Suprapubic skin (tissue), 4 donors: Measurements from ENCODE around the gene ENG. TPM values are rescaled to one million over a fixed set of nuclear protein-coding genes. Genes with fewer than 3 reads are reported as not detected.

ENCODE experiments used
- DNase-seq, 2 donors: peaks; one replicate each; pipeline ENCODE4 v3.0.0-alpha.2; 2019; ENCODE audit warnings: low spot score in 2 of 2
- H3K27ac ChIP-seq: fragments of 200-600 bp; sonication (generic); one replicate; pipeline ENCODE4 v1.5.1; 2019
- H3K27me3 ChIP-seq: fragments of 200-600 bp; sonication (generic); one replicate; pipeline ENCODE4 v1.5.1; 2019
- H3K36me3 ChIP-seq: fragments of 200-600 bp; sonication (generic); one replicate; pipeline ENCODE4 v1.5.1; 2019
- H3K4me1 ChIP-seq: fragments of 200-600 bp; sonication (generic); one replicate; pipeline ENCODE4 v1.5.1; 2019
- H3K4me3 ChIP-seq: fragments of 200-600 bp; sonication (generic); one replicate; pipeline ENCODE4 v1.5.1; 2019; ENCODE audit warnings: mild to moderate bottlenecking
- H3K9me3 ChIP-seq: fragments of 200-600 bp; sonication (generic); one replicate; pipeline ENCODE4 v1.5.1; 2019
- CTCF ChIP-seq, 2 donors: fragments of 200-600 bp in 1 of 2; fragments of 450-650 bp in 1 of 2; sonication (generic) in 1 of 2; IDR thresholded peaks; one replicate each; pipeline ENCODE4 v1.5.1; 2016 to 2019; ENCODE audit warnings: antibody characterized with exemption in 2 of 2, mild to moderate bottlenecking in 1 of 2, moderate library complexity in 1 of 2
- EP300 ChIP-seq: sonication (generic); formaldehyde crosslinking; IDR thresholded peaks from one replicate; pipeline ENCODE4 v1.6.1; 2017; ENCODE audit warnings: antibody characterized with exemption
- POLR2A ChIP-seq, 2 donors: fragments of 450-650 bp; IDR thresholded peaks; one replicate each; pipeline ENCODE4 v1.6.1; 2017; ENCODE audit warnings: antibody characterized with exemption in 2 of 2, mild to moderate bottlenecking in 2 of 2, moderate library complexity in 2 of 2
- POLR2AphosphoS5 ChIP-seq, 3 donors: sonication (generic); formaldehyde crosslinking; IDR thresholded peaks; one replicate each; pipeline ENCODE4 v1.6.1; 2017; ENCODE audit warnings: antibody characterized with exemption in 3 of 3
- WGBS: methylation state at CpG from one replicate; pipeline ENCODE4 v1.1.5; 2018; 5-methylcytosine and 5-hydroxymethylcytosine counted together
- total RNA-seq, 4 donors: library from RNA; depleted of rRNA; stranded (reverse); fragments of >200 nt; gene quantifications; one replicate each; pipeline ENCODE4 v1.1.0, GENCODE V29; 2016

ENG gene
- total RNA-seq, 4 donors from 2014 or later = 17.2 to 38.7 (median 31.2) TPM

GRCh38 chr9:127825319-127826051, 29.0 kb downstream of the ENG start:
- Histone ChIP-seq H3K4me1 (peaks cover 28% of the 10 kb centered on the region), H3K9me3 (no peaks in the 10 kb centered on the region), H3K4me3 (no peak overlapping the region), H3K27me3 (no peaks in the 10 kb centered on the region), H3K27ac (no peak overlapping the region), H3K36me3 (peaks cover 11% of the 10 kb centered on the region)
- peak in 1 of 2 donors; percentile 79 for DNase-seq
- 69% methylated on average over 21 of the region's 42 CpGs for WGBS
- TF ChIP-seq POLR2AphosphoS5 (IDR thresholded peaks at IDR 0.05) (no peak), CTCF (IDR thresholded peaks at IDR 0.05) (peak in 1 of 2 donors; percentile 32)

- no peak for TF ChIP-seq POLR2AphosphoS5 (IDR thresholded peaks at IDR 0.05)
- TF ChIP-seq POLR2A (IDR thresholded peaks at IDR 0.05) = no peak
- no peak for TF ChIP-seq CTCF (IDR thresholded peaks at IDR 0.05)
- no peak for TF ChIP-seq EP300
- H3K27ac ChIP-seq = no peak overlapping the region
- no peaks in the 10 kb centered on the region for H3K9me3 ChIP-seq
- H3K4me1 ChIP-seq = peaks cover 10% of the 10 kb centered on the region
- H3K36me3 ChIP-seq = peaks cover 39% of the 10 kb centered on the region
- WGBS = 64% methylated on average over 4 of the region's 4 CpGs
- DNase-seq = no peak
- H3K27me3 ChIP-seq = no peaks in the 10 kb centered on the region
- no peak overlapping the region for H3K4me3 ChIP-seq
Measured at GRCh38 chr9:127822108-127822507, 32.4 kb downstream of the ENG start.

- Histone ChIP-seq H3K4me1 (no peaks in the 10 kb centered on the region), H3K27ac (no peak overlapping the region), H3K9me3 (no peaks in the 10 kb centered on the region), H3K36me3 (peaks cover 65% of the 10 kb centered on the region), H3K27me3 (no peaks in the 10 kb centered on the region), H3K4me3 (no peak overlapping the region)
- TF ChIP-seq CTCF (IDR thresholded peaks at IDR 0.05) (no peak), EP300 (no peak), POLR2AphosphoS5 (IDR thresholded peaks at IDR 0.05) (no peak), POLR2A (IDR thresholded peaks at IDR 0.05) (no peak)
- DNase-seq = no peak
- WGBS = 97% methylated on average over 11 of the region's 11 CpGs
Measured at GRCh38 chr9:127818574-127818973, 35.9 kb downstream of the ENG start.

- no peak overlapping the region for H3K27ac ChIP-seq
- H3K27me3 ChIP-seq = no peaks in the 10 kb centered on the region
- TF ChIP-seq POLR2AphosphoS5 (IDR thresholded peaks at IDR 0.05) (no peak), POLR2A (IDR thresholded peaks at IDR 0.05) (no peak), CTCF (IDR thresholded peaks at IDR 0.05) (no peak), EP300 (no peak)
- DNase-seq = no peak
- H3K9me3 ChIP-seq = no peaks in the 10 kb centered on the region
- no peak overlapping the region for H3K4me3 ChIP-seq
- peaks cover 71% of the 10 kb centered on the region for H3K36me3 ChIP-seq
- WGBS = 87% methylated on average over 14 of the region's 17 CpGs
- no peaks in the 10 kb centered on the region for H3K4me1 ChIP-seq
Measured at GRCh38 chr9:127817881-127818434, 36.5 kb downstream of the ENG start.

GRCh38 chr9:127816728-127817127, 37.7 kb downstream of the ENG start:
- 87% methylated on average over 3 of the region's 8 CpGs for WGBS
- no peaks in the 10 kb centered on the region for H3K9me3 ChIP-seq
- H3K4me1 ChIP-seq = no peaks in the 10 kb centered on the region
- no peak for TF ChIP-seq POLR2AphosphoS5 (IDR thresholded peaks at IDR 0.05)
- H3K4me3 ChIP-seq = no peak overlapping the region
- H3K27ac ChIP-seq = no peak overlapping the region
- no peak for DNase-seq
- H3K27me3 ChIP-seq = no peaks in the 10 kb centered on the region
- peaks cover 79% of the 10 kb centered on the region for H3K36me3 ChIP-seq
